Heart left ventricle (tissue), 13 donors: ENCODE results near the gene FAM199X.

Experiments
- POLR2A ChIP-seq, 2 donors: fragments of 450-650 bp; IDR thresholded peaks; one replicate each; pipeline ENCODE4 v1.6.1; 2017; ENCODE audit warnings: antibody characterized with exemption in 2 of 2, mild to moderate bottlenecking in 2 of 2, moderate library complexity in 2 of 2
- TF ChIP-seq, protein P1 (sequence below), 12 donors: fragments of 200-600 bp; sonication (generic) in 4 of 12; IDR thresholded peaks; one replicate each; pipeline versions ENCODE4 v1.5.0 to v1.8.0; 2018 to 2022; ENCODE audit warnings: antibody characterized with exemption in 12 of 12, mild to moderate bottlenecking in 5 of 12
- donor health status: ischemic (EF 13 %, LVEDD 7.1; RV severe dilation, severe dysfunction).
- donor health status: DM: no; HTN: yes; CAD: no.
- donor health status: DM: no; HTN: no; CAD: no.
- donor health status: ischemic (EF 25% LVEDD 6.9; RV normal size, moderate dysfunction).
- donor health status: ischemic (EF 25% LVEDD 5.7; RV mildly dilated, moderate dysfunction).
- donor health status: ischemic (EF 35%, LVEDD 5.7; RV mildly dilated, moderate dysfunction).
- donor health status: nonischemic (EF 11% LVEDD 7.7; RV severe dilation, severe dysfunction).
- donor health status: DM: yes; HTN: yes; CAD: no.
- donor health status: PGD.
- donor health status: ischemic (EF 29% LVEDD 5.4; RV normal size, mild dysfunction).
- donor health status: nonischemic (EF 23%, LVEDD 6.1; RV moderate dilation, normal function).

DNA sequence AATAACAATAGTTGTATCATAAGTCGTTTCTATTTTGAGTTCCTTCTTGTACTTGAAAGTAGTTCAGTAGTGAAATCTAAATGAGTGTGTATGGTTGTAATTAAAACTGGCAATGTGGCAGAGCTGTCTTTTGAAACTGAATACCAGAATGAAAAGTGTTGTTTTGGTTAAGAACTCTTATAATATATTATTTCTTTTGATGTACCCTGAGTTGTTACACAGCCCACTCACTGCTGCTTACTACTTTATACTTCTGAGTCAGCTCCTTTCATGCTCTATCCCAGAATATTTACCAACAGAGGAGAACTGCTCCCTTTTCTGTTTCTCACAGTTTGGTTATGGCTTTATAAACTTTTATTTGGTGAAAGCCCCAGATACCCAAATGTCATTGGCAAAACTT is 28.8 kb downstream of the FAM199X start:
- no peak for TF ChIP-seq POLR2A (IDR thresholded peaks at IDR 0.05)
- TF ChIP-seq, protein P1, sequence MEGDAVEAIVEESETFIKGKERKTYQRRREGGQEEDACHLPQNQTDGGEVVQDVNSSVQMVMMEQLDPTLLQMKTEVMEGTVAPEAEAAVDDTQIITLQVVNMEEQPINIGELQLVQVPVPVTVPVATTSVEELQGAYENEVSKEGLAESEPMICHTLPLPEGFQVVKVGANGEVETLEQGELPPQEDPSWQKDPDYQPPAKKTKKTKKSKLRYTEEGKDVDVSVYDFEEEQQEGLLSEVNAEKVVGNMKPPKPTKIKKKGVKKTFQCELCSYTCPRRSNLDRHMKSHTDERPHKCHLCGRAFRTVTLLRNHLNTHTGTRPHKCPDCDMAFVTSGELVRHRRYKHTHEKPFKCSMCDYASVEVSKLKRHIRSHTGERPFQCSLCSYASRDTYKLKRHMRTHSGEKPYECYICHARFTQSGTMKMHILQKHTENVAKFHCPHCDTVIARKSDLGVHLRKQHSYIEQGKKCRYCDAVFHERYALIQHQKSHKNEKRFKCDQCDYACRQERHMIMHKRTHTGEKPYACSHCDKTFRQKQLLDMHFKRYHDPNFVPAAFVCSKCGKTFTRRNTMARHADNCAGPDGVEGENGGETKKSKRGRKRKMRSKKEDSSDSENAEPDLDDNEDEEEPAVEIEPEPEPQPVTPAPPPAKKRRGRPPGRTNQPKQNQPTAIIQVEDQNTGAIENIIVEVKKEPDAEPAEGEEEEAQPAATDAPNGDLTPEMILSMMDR (IDR thresholded peaks at IDR 0.05): no peak
